OCI-LY1 (cell line): ENCODE results near the gene C1QB.

Experiments
- H2AFZ ChIP-seq: fragments of 200-600 bp; sonication (generic), shearing (Covaris generic); 2 replicates; pipeline ENCODE4 v1.6.0; 2014; ENCODE audit warnings: antibody characterized with exemption, mild to moderate bottlenecking, low read length
- H3F3A ChIP-seq: fragments of 200-600 bp; sonication (generic), shearing (Covaris generic); 2 replicates; pipeline ENCODE4 v1.6.0; 2014; ENCODE audit warnings: mild to moderate bottlenecking, antibody characterized with exemption, low read length, moderate library complexity; ENCODE audit not compliant: insufficient read depth
- H3K27ac ChIP-seq: fragments of 200-600 bp; sonication (generic); 2 replicates; pipeline ENCODE4 v1.5.1; 2014; ENCODE audit warnings: low read length, mixed run types, mild to moderate bottlenecking, low read depth; ENCODE audit not compliant: poor library complexity, severe bottlenecking
- H3K27me3 ChIP-seq: fragments of 200-600 bp; sonication (generic); 2 replicates; pipeline ENCODE4 v1.6.0; 2014; ENCODE audit warnings: antibody characterized with exemption, mild to moderate bottlenecking, low read length, moderate library complexity; ENCODE audit not compliant: insufficient read depth
- H3K36me3 ChIP-seq: fragments of 200-600 bp; sonication (generic); 2 replicates; pipeline ENCODE4 v1.6.1; 2014; ENCODE audit warnings: mild to moderate bottlenecking, antibody characterized with exemption, low read length, moderate library complexity, mixed read lengths; ENCODE audit not compliant: insufficient read depth
- H3K4me1 ChIP-seq: fragments of 200-600 bp; sonication (generic); 2 replicates; pipeline ENCODE4 v1.5.1; 2014; ENCODE audit warnings: mild to moderate bottlenecking, low read length, moderate library complexity; ENCODE audit not compliant: insufficient read depth, severe bottlenecking
- H3K4me2 ChIP-seq: fragments of 200-600 bp; sonication (generic), shearing (Covaris generic); 2 replicates; pipeline ENCODE4 v1.6.1; 2014; ENCODE audit warnings: low read length
- H3K4me3 ChIP-seq: fragments of 200-600 bp; sonication (generic); 2 replicates; pipeline ENCODE4 v1.5.1; 2014; ENCODE audit warnings: low read length, low read depth, mild to moderate bottlenecking, mixed read lengths; ENCODE audit not compliant: poor library complexity, severe bottlenecking
- H3K79me2 ChIP-seq: fragments of 200-600 bp; shearing (Covaris generic); 2 replicates; pipeline ENCODE4 v1.6.1; 2016; ENCODE audit warnings: mixed run types, low read length, mixed read lengths; ENCODE audit not compliant: insufficient read depth
- H3K9ac ChIP-seq: fragments of 200-600 bp; sonication (generic), shearing (Covaris generic); 2 replicates; pipeline ENCODE4 v1.6.1; 2014; ENCODE audit warnings: mild to moderate bottlenecking, low read length, mixed read lengths
- H3K9me2 ChIP-seq: fragments of 200-600 bp; sonication (generic), shearing (Covaris generic); 2 replicates; pipeline ENCODE4 v1.6.1; 2014; ENCODE audit warnings: low read depth, mild to moderate bottlenecking, low read length, mixed read lengths
- H3K9me3 ChIP-seq: fragments of 200-600 bp; shearing (Covaris generic); 2 replicates; pipeline ENCODE4 v1.6.1; 2014; ENCODE audit warnings: low read length, mixed read lengths
- H4K20me1 ChIP-seq: fragments of 200-600 bp; sonication (generic), shearing (Covaris generic); 2 replicates; pipeline ENCODE4 v1.6.0; 2016; ENCODE audit warnings: mild to moderate bottlenecking, low read length; ENCODE audit not compliant: insufficient read depth
- CTCF ChIP-seq: fragments of 200-600 bp; sonication (generic), shearing (Covaris generic); IDR thresholded peaks from 2 replicates; pipeline ENCODE4 v1.5.1; 2017; ENCODE audit warnings: mild to moderate bottlenecking, antibody characterized with exemption, low read length, moderate library complexity, mixed read lengths
- EZH2 ChIP-seq: fragments of 200-600 bp; sonication (generic), shearing (Covaris generic); IDR thresholded peaks from 2 replicates; pipeline ENCODE4 v1.8.0; 2017; ENCODE audit warnings: borderline replicate concordance, mixed run types, mild to moderate bottlenecking, antibody characterized with exemption, low read length, moderate library complexity, mixed read lengths

C1QB gene

DNA sequence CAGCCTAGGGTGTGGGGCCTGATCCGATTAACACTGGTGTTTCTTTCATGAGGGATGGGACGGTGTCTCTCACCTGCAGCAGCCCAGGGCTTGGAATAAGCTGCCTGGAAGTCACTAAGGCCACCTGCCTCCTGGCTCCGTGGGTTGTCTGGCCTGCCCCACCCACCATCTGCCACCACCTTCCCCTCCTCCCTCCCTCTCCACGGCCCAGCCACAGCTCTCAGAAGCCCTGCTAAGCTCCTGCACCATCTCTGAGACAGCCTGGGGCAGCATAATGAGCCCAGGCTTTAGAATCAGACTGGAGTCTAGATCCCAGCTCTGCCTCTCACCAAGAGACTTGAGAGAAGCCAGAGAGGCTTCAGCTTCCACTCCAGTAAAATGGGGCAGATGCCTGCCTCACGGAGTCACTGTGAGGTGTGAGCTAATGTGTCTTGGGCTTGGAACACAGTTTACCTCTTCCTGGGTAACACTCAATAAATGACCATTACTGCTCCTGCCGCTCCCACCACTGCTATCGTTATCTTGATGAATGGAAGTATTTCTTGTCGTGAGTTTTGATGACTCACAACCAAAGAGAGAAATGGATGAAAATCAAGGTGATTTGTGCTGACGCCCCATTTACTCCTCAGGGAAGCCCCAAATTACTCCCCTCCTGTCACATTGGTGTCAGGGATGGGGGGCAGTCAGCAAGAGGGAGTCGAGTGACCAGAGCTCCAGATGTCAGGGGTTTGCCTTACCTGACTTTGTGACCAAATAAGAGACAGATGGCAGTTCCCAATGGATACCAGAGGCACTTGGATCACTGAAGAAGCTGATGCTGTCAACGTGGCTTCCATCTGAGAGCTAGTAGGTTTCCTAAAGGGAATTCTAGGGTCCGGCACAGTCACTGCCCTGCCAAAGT is 40.1 kb upstream of the C1QB start:
- no peaks in the 10 kb centered on the region for H3K36me3 ChIP-seq
- H3F3A ChIP-seq, result no peaks in the 10 kb centered on the region
- no peak overlapping the region for H3K4me2 ChIP-seq
- no peak overlapping the region for H3K27ac ChIP-seq
- no peaks in the 10 kb centered on the region for H3K4me1 ChIP-seq
- no peak overlapping the region for H3K9ac ChIP-seq
- H3K79me2 ChIP-seq, result no peaks in the 10 kb centered on the region
- H4K20me1 ChIP-seq, result no peaks in the 10 kb centered on the region
- TF ChIP-seq EZH2 (no peak), CTCF (no peak)
- H3K9me2 ChIP-seq, result no peaks in the 10 kb centered on the region
- no peaks in the 10 kb centered on the region for H3K9me3 ChIP-seq
- H3K4me3 ChIP-seq, result no peak overlapping the region
- no peak overlapping the region for H2AFZ ChIP-seq
- no peaks in the 10 kb centered on the region for H3K27me3 ChIP-seq

GRCh38 chr1:22613572-22613918 is 39.5 kb upstream of the C1QB start:
- H3K27me3 ChIP-seq, result no peaks in the 10 kb centered on the region
- no peak for TF ChIP-seq CTCF
- no peak for TF ChIP-seq EZH2

DNA sequence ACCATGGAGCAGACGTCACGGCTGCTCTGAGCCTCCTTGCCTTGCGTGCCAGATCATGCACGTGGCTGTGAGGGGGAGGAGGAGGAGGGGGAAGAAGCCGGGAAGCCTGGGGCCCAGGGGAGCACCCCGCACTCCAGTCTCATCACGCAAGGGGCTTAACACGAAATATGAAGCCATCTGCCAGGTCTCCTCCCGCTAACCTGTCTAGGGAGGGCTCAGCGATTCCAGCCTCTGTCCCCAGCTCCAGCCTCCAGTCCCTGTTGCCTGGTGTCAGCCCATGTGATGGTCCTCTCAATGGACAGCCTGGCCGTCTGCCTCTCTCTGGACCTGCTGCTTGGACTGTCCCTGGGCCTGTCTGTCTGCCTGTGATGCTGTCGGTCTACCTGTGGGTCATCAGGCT is 39.1 kb upstream of the C1QB start:
- H3K4me1 ChIP-seq, result no peaks in the 10 kb centered on the region
- no peak overlapping the region for H2AFZ ChIP-seq
- no peaks in the 10 kb centered on the region for H3F3A ChIP-seq
- no peak for TF ChIP-seq EZH2
- TF ChIP-seq CTCF, result no peak
- H3K9me2 ChIP-seq, result no peaks in the 10 kb centered on the region
- H3K9me3 ChIP-seq, result no peaks in the 10 kb centered on the region
- no peaks in the 10 kb centered on the region for H3K79me2 ChIP-seq
- H3K4me2 ChIP-seq, result no peak overlapping the region
- H3K4me3 ChIP-seq, result no peak overlapping the region
- no peaks in the 10 kb centered on the region for H3K36me3 ChIP-seq
- no peak overlapping the region for H3K27ac ChIP-seq
- no peak overlapping the region for H3K9ac ChIP-seq
- H3K27me3 ChIP-seq, result no peaks in the 10 kb centered on the region
- H4K20me1 ChIP-seq, result no peaks in the 10 kb centered on the region

More at GRCh38 chr1:22613572-22613918, 39.5 kb upstream of the C1QB start:
- H3K9me2 ChIP-seq, result no peaks in the 10 kb centered on the region
- H3K4me3 ChIP-seq, result no peak overlapping the region
- no peak overlapping the region for H3K27ac ChIP-seq
- H3K4me2 ChIP-seq, result no peak overlapping the region
- H3K9me3 ChIP-seq, result no peaks in the 10 kb centered on the region
- H3K4me1 ChIP-seq, result no peaks in the 10 kb centered on the region
- H4K20me1 ChIP-seq, result no peaks in the 10 kb centered on the region
- H3K79me2 ChIP-seq, result no peaks in the 10 kb centered on the region
- no peak overlapping the region for H2AFZ ChIP-seq
- H3K9ac ChIP-seq, result no peak overlapping the region
- H3F3A ChIP-seq, result no peaks in the 10 kb centered on the region
- no peaks in the 10 kb centered on the region for H3K36me3 ChIP-seq
